ENCODE data around the gene RETREG3. TPM values are rescaled to one million over a fixed set of nuclear protein-coding genes. Genes with fewer than 3 reads are reported as not detected.

Gene RETREG3
- total and polyA plus RNA-seq, 2 of the 13 experiments (the other 11 are each of a cell fraction or from before 2014, with no cell fraction given): 47.0 to 55.8 TPM

DNA sequence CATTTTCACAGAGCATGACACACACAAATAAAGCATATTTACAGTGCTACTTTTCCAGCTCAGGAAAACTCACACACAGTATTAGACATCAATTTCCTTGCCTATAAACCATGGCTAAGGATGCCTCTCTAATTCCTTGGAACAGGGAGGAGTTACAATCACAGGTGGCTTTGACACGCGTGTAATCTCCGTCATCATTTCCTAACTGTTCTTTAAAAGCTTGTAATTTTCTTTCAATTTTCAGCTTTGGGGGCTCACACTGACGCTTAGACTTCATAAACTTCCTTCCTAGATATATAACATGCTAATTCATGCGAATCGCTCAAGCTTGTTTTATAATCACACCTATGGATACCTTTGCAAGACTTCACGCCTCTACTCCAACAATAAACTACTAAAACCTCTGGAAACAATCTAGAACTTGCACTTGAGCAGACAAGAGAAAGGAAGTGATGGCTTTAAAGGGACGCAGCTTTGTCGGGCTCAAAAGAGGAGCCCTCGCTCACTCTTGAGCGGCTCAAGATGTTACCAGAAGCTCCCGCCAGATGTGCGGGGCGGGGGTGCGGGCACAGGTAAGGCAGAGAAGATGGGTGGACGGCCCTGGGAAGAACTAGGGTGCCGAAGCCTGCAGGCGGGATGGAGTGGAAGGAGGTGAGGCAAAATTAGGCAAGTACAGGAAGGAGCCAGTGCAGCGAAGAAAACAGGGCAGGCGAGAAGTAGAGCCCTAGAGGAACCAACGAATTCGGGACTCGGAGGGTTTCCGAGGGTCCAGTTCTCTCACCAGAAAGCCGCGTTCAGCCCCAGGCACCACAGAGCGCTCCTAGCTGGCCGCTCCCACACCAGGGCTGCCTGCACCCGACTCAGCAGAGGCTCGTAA, 631 bp downstream of the RETREG3 start (continued):
- TF ChIP-seq, protein P1, sequence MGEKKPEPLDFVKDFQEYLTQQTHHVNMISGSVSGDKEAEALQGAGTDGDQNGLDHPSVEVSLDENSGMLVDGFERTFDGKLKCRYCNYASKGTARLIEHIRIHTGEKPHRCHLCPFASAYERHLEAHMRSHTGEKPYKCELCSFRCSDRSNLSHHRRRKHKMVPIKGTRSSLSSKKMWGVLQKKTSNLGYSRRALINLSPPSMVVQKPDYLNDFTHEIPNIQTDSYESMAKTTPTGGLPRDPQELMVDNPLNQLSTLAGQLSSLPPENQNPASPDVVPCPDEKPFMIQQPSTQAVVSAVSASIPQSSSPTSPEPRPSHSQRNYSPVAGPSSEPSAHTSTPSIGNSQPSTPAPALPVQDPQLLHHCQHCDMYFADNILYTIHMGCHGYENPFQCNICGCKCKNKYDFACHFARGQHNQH (CRISPR knock-in tag; IDR thresholded peaks at IDR 0.05): no peak
- no peak for TF ChIP-seq HMGA1 (CRISPR knock-in tag; conservative IDR thresholded peaks at IDR 0.05)
- no peak for TF ChIP-seq ZNF768 (CRISPR knock-in tag; IDR thresholded peaks at IDR 0.05)
- peak; percentile 24; the same call in 1 of the 2 replicates for TF ChIP-seq ZNF225 (CRISPR knock-in tag; IDR thresholded peaks at IDR 0.05)
- TF ChIP-seq ZBTB7A (CRISPR knock-in tag; IDR thresholded peaks at IDR 0.05): no peak
- no peak for TF ChIP-seq ZNF790 (CRISPR knock-in tag; IDR thresholded peaks at IDR 0.05; ENCODE audit: borderline replicate concordance)
- 0 out of 2 replicates have a peak, but pooled peaks have one; percentile 17 for TF ChIP-seq DNMT3B (CRISPR knock-in tag; conservative IDR thresholded peaks at IDR 0.05)
- no peak for TF ChIP-seq NCOA1 (CRISPR knock-in tag; IDR thresholded peaks at IDR 0.05)
- no peak for TF ChIP-seq ZNF841 (CRISPR knock-in tag; IDR thresholded peaks at IDR 0.05; ENCODE audit: borderline replicate concordance)
- no peak for TF ChIP-seq NAIF1 (CRISPR knock-in tag; IDR thresholded peaks at IDR 0.05; ENCODE audit: borderline replicate concordance)
- no peak for TF ChIP-seq ZNF660 (CRISPR knock-in tag; IDR thresholded peaks at IDR 0.05; ENCODE audit: borderline replicate concordance, low read depth)
- no peak; the same call in 1 of the 2 replicates for TF ChIP-seq ZSCAN20 (CRISPR knock-in tag; IDR thresholded peaks at IDR 0.05; ENCODE audit: borderline replicate concordance)
- TF ChIP-seq, protein P2, sequence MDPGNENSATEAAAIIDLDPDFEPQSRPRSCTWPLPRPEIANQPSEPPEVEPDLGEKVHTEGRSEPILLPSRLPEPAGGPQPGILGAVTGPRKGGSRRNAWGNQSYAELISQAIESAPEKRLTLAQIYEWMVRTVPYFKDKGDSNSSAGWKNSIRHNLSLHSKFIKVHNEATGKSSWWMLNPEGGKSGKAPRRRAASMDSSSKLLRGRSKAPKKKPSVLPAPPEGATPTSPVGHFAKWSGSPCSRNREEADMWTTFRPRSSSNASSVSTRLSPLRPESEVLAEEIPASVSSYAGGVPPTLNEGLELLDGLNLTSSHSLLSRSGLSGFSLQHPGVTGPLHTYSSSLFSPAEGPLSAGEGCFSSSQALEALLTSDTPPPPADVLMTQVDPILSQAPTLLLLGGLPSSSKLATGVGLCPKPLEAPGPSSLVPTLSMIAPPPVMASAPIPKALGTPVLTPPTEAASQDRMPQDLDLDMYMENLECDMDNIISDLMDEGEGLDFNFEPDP (CRISPR knock-in tag; conservative IDR thresholded peaks at IDR 0.05): no peak
- TF ChIP-seq, protein P3, sequence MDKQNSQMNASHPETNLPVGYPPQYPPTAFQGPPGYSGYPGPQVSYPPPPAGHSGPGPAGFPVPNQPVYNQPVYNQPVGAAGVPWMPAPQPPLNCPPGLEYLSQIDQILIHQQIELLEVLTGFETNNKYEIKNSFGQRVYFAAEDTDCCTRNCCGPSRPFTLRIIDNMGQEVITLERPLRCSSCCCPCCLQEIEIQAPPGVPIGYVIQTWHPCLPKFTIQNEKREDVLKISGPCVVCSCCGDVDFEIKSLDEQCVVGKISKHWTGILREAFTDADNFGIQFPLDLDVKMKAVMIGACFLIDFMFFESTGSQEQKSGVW (CRISPR knock-in tag; IDR thresholded peaks at IDR 0.05; ENCODE audit: borderline replicate concordance): no peak
- TF ChIP-seq ARID2 (CRISPR knock-in tag; IDR thresholded peaks at IDR 0.05; ENCODE audit: borderline replicate concordance): 0 out of 2 replicates have a peak, but pooled peaks have one; percentile 79
- peak; percentile 8 for TF ChIP-seq PTBP1 (IDR thresholded peaks at IDR 0.05; ENCODE audit: low read depth, low read length, poor library complexity, severe bottlenecking)
- TF ChIP-seq ATAD3A (CRISPR knock-in tag; IDR thresholded peaks at IDR 0.05): no peak
- TF ChIP-seq GFI1 (CRISPR knock-in tag; IDR thresholded peaks at IDR 0.05; ENCODE audit: borderline replicate concordance): no peak
- no peak for TF ChIP-seq IRF2 (CRISPR knock-in tag; IDR thresholded peaks at IDR 0.05)
- TF ChIP-seq, protein P4, sequence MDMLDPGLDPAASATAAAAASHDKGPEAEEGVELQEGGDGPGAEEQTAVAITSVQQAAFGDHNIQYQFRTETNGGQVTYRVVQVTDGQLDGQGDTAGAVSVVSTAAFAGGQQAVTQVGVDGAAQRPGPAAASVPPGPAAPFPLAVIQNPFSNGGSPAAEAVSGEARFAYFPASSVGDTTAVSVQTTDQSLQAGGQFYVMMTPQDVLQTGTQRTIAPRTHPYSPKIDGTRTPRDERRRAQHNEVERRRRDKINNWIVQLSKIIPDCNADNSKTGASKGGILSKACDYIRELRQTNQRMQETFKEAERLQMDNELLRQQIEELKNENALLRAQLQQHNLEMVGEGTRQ (IDR thresholded peaks at IDR 0.05; ENCODE audit: low read depth, low read length): no peak
- TF ChIP-seq, protein P4 (CRISPR knock-in tag; IDR thresholded peaks at IDR 0.05; ENCODE audit: borderline replicate concordance): no peak
- no peak; the same call in 1 of the 2 replicates for TF ChIP-seq MIER3 (CRISPR knock-in tag; IDR thresholded peaks at IDR 0.05; ENCODE audit: borderline replicate concordance)
- TF ChIP-seq KLF16 (CRISPR knock-in tag; IDR thresholded peaks at IDR 0.05): no peak

All from HepG2 (cell line).